ENCODE data around the gene EDIL3. TPM values are rescaled to one million over a fixed set of nuclear protein-coding genes. Genes with fewer than 3 reads are reported as not detected.

EDIL3 gene
- total RNA-seq, 1 experiment from 2014 or later = 0.32 TPM

DNA sequence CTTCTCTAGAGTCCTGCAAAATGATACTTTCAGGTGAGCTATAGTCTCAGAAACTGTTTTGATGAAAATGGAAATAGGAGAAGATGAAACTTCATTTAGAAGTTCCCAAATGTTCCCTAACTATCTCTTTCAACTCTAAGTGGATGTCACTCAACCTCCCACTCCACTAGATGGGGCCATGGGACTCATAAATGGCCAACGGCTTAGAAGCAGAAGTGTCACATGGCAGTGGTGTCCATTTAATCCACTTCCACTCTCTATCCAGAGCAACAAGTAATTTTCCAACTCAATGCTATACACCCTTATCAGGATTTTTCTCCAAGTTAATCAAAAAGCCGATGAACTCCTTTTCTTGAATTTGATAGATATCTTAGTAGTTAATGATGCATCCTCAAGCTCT, 295.7 kb downstream of the EDIL3 start:
- Histone ChIP-seq H3K4me2 (ENCODE audit: low read length) (no peak overlapping the region), H3K9me2 (ENCODE audit: insufficient read depth) (no peaks in the 10 kb centered on the region), H3K9ac (ENCODE audit: low read length) (no peak overlapping the region), H3K27me3 (ENCODE audit: insufficient read depth, low read length) (no peaks in the 10 kb centered on the region), H3K79me2 (ENCODE audit: insufficient read depth, low read length) (no peaks in the 10 kb centered on the region), H2AFZ (ENCODE audit: low read depth, low read length, poor library complexity, severe bottlenecking) (peak overlapping the region; percentile 29), H3K9me3 (ENCODE audit: control insufficient read depth in 1 of 2, insufficient read depth in 1 of 2, low read depth in 1 of 2, low read length in 2 of 2) (no peaks in the 10 kb centered on the region), H3K27ac (ENCODE audit: low read depth, low read length) (no peak overlapping the region), H3K4me3 (replicated peaks in 1 of 2; ENCODE audit: low read depth in 1 of 2, low read length in 2 of 2) (no peak overlapping the region), H3K4me1 (ENCODE audit: control insufficient read depth in 1 of 2, insufficient read depth in 2 of 2, low read length in 2 of 2) (no peaks in the 10 kb centered on the region), H4K20me1 (ENCODE audit: insufficient read depth) (no peaks in the 10 kb centered on the region), H3K36me3 (ENCODE audit: control insufficient read depth in 1 of 2, insufficient read depth in 2 of 2, low read length in 2 of 2) (no peaks in the 10 kb centered on the region)
- CTCF ChIA-PET = interaction anchor here (1.3 to 1.6 kb wide), 2 partner anchors 17 to 166 kb away, joined by 5 read pairs; no protein-coding TSS in a partner anchor
- TF ChIP-seq JUND (IDR thresholded peaks at IDR 0.05) (no peak), SIN3A (IDR thresholded peaks at IDR 0.05; ENCODE audit: low read depth) (no peak), CTCF (IDR thresholded peaks at IDR 0.05 in 2 of 3, conservative IDR thresholded peaks at IDR 0.05 in 1 of 3; ENCODE audit: borderline replicate concordance in 1 of 3, insufficient read depth in 1 of 3, low read depth in 2 of 3, low read length in 2 of 3) (peak; percentile 35 to 49 (median 48); a peak in 5 of 6 replicates), RAD21 (IDR thresholded peaks at IDR 0.05; ENCODE audit: low read depth) (peak; percentile 63)
- POLR2A ChIA-PET = no interaction called here
- RAD21 ChIA-PET (ENCODE audit: low non-redundant PET in 1 of 2, low total read pairs in 2 of 2, uncharacterized antibody in 2 of 2, unreplicated experiment in 2 of 2) = no interaction called here
- DNase-seq (ENCODE audit: low read depth, low spot score) (peak; percentile 31), ATAC-seq (peak; percentile 78)
- intact Hi-C loops (cut with micrococcal nuclease) = loop anchor here (1.0 kb wide), 1 partner anchor 166 kb away; no protein-coding TSS in a partner anchor
- no TSS peak for BruUV-seq (replicated peaks)

GRCh38 chr5:84086511-84086910, 298.2 kb downstream of the EDIL3 start:
- BruUV-seq (replicated peaks) = no TSS peak
- DNase-seq (ENCODE audit: low read depth, low spot score) (no peak), ATAC-seq (no peak)
- intact Hi-C loops (cut with micrococcal nuclease) = no loop called here
- RAD21 ChIA-PET (ENCODE audit: low non-redundant PET in 1 of 2, low total read pairs in 2 of 2, uncharacterized antibody in 2 of 2, unreplicated experiment in 2 of 2) = no interaction called here
- Histone ChIP-seq H3K4me3 (replicated peaks in 1 of 2; ENCODE audit: low read depth in 1 of 2, low read length in 2 of 2) (no peak overlapping the region), H3K9ac (ENCODE audit: low read length) (no peak overlapping the region), H3K4me1 (ENCODE audit: control insufficient read depth in 1 of 2, insufficient read depth in 2 of 2, low read length in 2 of 2) (no peaks in the 10 kb centered on the region), H3K9me3 (ENCODE audit: control insufficient read depth in 1 of 2, insufficient read depth in 1 of 2, low read depth in 1 of 2, low read length in 2 of 2) (no peaks in the 10 kb centered on the region), H3K27me3 (ENCODE audit: insufficient read depth, low read length) (no peaks in the 10 kb centered on the region), H2AFZ (ENCODE audit: low read depth, low read length, poor library complexity, severe bottlenecking) (no peak overlapping the region), H3K9me2 (ENCODE audit: insufficient read depth) (no peaks in the 10 kb centered on the region), H3K27ac (ENCODE audit: low read depth, low read length) (no peak overlapping the region), H3K79me2 (ENCODE audit: insufficient read depth, low read length) (no peaks in the 10 kb centered on the region), H4K20me1 (ENCODE audit: insufficient read depth) (no peaks in the 10 kb centered on the region), H3K4me2 (ENCODE audit: low read length) (no peak overlapping the region), H3K36me3 (ENCODE audit: control insufficient read depth in 1 of 2, insufficient read depth in 2 of 2, low read length in 2 of 2) (no peaks in the 10 kb centered on the region)
- CTCF ChIA-PET = no interaction called here
- POLR2A ChIA-PET = no interaction called here
- TF ChIP-seq EZH2 (IDR thresholded peaks at IDR 0.05) = no peak
- no peak for TF ChIP-seq POLR2AphosphoS5 (IDR thresholded peaks at IDR 0.05; ENCODE audit: low read depth, low read length)
- no peak for TF ChIP-seq ZFX (IDR thresholded peaks at IDR 0.05)
- TF ChIP-seq JUND (IDR thresholded peaks at IDR 0.05) = no peak
- TF ChIP-seq FOSL1 (IDR thresholded peaks at IDR 0.05; ENCODE audit: low read depth) = no peak
- TF ChIP-seq EGR1 (IDR thresholded peaks at IDR 0.05; ENCODE audit: low read depth) = no peak
- no peak for TF ChIP-seq POLR2A (IDR thresholded peaks at IDR 0.05; ENCODE audit: borderline replicate concordance, extremely low read depth, insufficient read depth, insufficient read length)
- TF ChIP-seq RAD21 (IDR thresholded peaks at IDR 0.05; ENCODE audit: low read depth) = no peak
- no peak for TF ChIP-seq ATF3 (IDR thresholded peaks at IDR 0.05)
- TF ChIP-seq, protein P1, sequence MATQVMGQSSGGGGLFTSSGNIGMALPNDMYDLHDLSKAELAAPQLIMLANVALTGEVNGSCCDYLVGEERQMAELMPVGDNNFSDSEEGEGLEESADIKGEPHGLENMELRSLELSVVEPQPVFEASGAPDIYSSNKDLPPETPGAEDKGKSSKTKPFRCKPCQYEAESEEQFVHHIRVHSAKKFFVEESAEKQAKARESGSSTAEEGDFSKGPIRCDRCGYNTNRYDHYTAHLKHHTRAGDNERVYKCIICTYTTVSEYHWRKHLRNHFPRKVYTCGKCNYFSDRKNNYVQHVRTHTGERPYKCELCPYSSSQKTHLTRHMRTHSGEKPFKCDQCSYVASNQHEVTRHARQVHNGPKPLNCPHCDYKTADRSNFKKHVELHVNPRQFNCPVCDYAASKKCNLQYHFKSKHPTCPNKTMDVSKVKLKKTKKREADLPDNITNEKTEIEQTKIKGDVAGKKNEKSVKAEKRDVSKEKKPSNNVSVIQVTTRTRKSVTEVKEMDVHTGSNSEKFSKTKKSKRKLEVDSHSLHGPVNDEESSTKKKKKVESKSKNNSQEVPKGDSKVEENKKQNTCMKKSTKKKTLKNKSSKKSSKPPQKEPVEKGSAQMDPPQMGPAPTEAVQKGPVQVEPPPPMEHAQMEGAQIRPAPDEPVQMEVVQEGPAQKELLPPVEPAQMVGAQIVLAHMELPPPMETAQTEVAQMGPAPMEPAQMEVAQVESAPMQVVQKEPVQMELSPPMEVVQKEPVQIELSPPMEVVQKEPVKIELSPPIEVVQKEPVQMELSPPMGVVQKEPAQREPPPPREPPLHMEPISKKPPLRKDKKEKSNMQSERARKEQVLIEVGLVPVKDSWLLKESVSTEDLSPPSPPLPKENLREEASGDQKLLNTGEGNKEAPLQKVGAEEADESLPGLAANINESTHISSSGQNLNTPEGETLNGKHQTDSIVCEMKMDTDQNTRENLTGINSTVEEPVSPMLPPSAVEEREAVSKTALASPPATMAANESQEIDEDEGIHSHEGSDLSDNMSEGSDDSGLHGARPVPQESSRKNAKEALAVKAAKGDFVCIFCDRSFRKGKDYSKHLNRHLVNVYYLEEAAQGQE (IDR thresholded peaks at IDR 0.05; ENCODE audit: low read depth) = no peak
- TF ChIP-seq CEBPB (IDR thresholded peaks at IDR 0.05; ENCODE audit: low read depth) = no peak
- TF ChIP-seq YY1 (IDR thresholded peaks at IDR 0.05; ENCODE audit: extremely low read depth, insufficient replicate concordance, low read depth, low read length) = no peak
- TF ChIP-seq SRF (IDR thresholded peaks at IDR 0.05; ENCODE audit: low read depth) = no peak

All from HCT116 (cell line).